ENCODE data around the gene CGB7. TPM values are rescaled to one million over a fixed set of nuclear protein-coding genes. Genes with fewer than 3 reads are reported as not detected.

Gene CGB7
- total RNA-seq, 2 donors from 2014 or later: 2.0 to 2.1 TPM

DNA sequence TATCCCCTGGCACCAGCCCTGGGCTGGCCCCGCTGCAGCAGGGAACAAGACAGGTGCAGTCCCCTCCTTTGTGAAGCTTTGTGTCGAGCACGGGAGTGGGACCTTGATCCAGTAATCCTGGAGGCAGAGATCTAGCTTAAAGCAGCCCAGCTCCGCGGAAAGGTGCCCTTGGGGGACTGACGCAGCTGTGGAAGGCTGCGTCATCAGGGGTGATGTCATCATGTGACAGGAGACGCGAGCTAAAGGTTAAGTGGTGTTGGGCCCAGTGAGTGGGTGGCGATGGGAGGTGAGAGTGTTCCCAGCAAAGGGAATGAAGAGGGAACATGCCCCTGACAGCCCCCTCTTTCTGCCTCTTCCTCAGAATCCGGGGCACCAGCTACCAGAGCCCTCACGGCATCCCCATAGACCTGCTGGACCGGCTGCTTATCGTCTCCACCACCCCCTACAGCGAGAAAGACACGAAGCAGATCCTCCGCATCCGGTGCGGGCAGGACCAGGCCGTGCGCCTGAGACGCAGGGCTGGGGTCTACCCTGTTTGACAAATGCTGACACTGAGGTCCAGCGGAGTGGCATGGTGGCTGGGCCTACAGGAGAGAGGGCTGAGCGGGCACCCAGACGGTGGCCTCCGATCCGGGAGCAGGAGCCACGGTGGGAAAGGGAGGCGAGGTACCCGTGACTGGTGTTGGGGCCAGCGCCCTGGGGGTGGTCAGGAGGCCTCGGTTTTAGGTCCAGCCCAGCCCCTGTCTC is 43.3 kb downstream of the CGB7 start:
- Histone ChIP-seq H3K4me1 (replicated peaks) (no peaks in the 10 kb centered on the region), H3K4me3 (no peak overlapping the region), H3K36me3 (no peaks in the 10 kb centered on the region), H3K9me3 (no peaks in the 10 kb centered on the region), H3K27me3 (replicated peaks; ENCODE audit: insufficient read depth) (no peaks in the 10 kb centered on the region), H3K27ac (no peak overlapping the region)
- WGBS: 93% methylated on average over 32 of the region's 32 CpGs
- DNase-seq (ENCODE audit: low spot score): no peak
- TF ChIP-seq POLR2AphosphoS5 (IDR thresholded peaks at IDR 0.05) (no peak), CTCF (IDR thresholded peaks at IDR 0.05) (no peak), POLR2A (IDR thresholded peaks at IDR 0.05) (no peak)
- intact Hi-C loops (cut with DNase I): no loop called here

DNA sequence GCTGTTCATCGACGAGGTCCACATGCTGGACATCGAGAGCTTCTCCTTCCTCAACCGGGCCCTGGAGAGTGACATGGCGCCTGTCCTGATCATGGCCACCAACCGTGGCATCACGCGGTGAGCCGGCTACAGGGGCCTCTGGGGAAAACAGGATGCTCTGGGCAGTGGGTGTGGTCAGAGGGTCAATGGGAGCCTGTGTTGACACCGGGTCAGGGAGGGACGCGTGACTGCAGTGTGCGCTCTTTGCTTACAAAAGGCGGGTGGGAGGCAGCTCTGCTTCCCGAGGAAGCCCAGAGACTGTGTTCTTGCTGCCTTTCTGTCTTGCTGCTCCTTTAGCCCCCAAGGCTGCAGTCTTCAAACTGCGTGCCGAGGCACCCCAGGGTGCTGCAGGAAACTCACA is 46.4 kb downstream of the CGB7 start:
- Histone ChIP-seq H3K4me1 (replicated peaks) (no peaks in the 10 kb centered on the region), H3K27me3 (replicated peaks; ENCODE audit: insufficient read depth) (no peaks in the 10 kb centered on the region), H3K36me3 (peaks cover 0 to under 1% of the 10 kb centered on the region in 2 donors), H3K4me3 (no peak overlapping the region), H3K9me3 (no peaks in the 10 kb centered on the region), H3K27ac (no peak overlapping the region)
- WGBS: 91% methylated on average over 17 of the region's 17 CpGs
- no peak for DNase-seq (ENCODE audit: low spot score)
- intact Hi-C loops (cut with DNase I): no loop called here
- TF ChIP-seq CTCF (IDR thresholded peaks at IDR 0.05): no peak
- TF ChIP-seq POLR2AphosphoS5 (IDR thresholded peaks at IDR 0.05): no peak
- TF ChIP-seq POLR2A (IDR thresholded peaks at IDR 0.05): no peak

- 89% methylated on average over 17 of the region's 18 CpGs for WGBS
- no peaks in the 10 kb centered on the region for H3K9me3 ChIP-seq
- TF ChIP-seq CTCF (IDR thresholded peaks at IDR 0.05) (no peak), POLR2A (IDR thresholded peaks at IDR 0.05) (no peak), POLR2AphosphoS5 (IDR thresholded peaks at IDR 0.05) (no peak)
- no peak overlapping the region for H3K27ac ChIP-seq
- no peak overlapping the region for H3K4me3 ChIP-seq
- no peak for DNase-seq (ENCODE audit: low spot score)
- H3K27me3 ChIP-seq (replicated peaks; ENCODE audit: insufficient read depth): no peaks in the 10 kb centered on the region
- intact Hi-C loops (cut with DNase I): no loop called here
- no peaks in the 10 kb centered on the region for H3K4me1 ChIP-seq (replicated peaks)
- peaks cover 0 to 4% of the 10 kb centered on the region in 2 donors for H3K36me3 ChIP-seq
Observed at GRCh38 chr19:49010453-49010852, 47.1 kb downstream of the CGB7 start.

DNA sequence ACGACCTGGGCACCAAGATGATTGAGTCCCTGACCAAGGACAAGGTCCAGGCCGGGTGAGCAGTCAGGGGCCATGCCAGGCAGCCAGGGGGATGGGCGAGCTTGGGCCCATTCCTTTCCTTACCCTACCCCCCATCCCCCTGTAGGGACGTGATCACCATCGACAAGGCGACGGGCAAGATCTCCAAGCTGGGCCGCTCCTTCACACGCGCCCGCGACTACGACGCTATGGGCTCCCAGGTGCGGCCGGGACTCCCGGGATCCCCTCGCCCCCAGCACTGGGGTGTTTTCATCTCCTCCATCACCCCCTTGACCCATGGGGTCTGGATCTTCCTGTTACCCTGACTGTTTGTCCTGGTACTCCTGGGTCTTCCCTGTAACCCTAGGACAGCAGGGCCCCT is 47.7 kb downstream of the CGB7 start:
- no peak for DNase-seq (ENCODE audit: low spot score)
- no peaks in the 10 kb centered on the region for H3K4me1 ChIP-seq (replicated peaks)
- no peak overlapping the region for H3K4me3 ChIP-seq
- H3K36me3 ChIP-seq: peaks cover 0 to 4% of the 10 kb centered on the region in 2 donors
- WGBS: 94% methylated on average over 18 of the region's 18 CpGs
- no peaks in the 10 kb centered on the region for H3K27me3 ChIP-seq (replicated peaks; ENCODE audit: insufficient read depth)
- intact Hi-C loops (cut with DNase I): no loop called here
- no peaks in the 10 kb centered on the region for H3K9me3 ChIP-seq
- no peak overlapping the region for H3K27ac ChIP-seq
- TF ChIP-seq POLR2A (IDR thresholded peaks at IDR 0.05) (no peak), CTCF (IDR thresholded peaks at IDR 0.05) (no peak), POLR2AphosphoS5 (IDR thresholded peaks at IDR 0.05) (no peak)

DNA sequence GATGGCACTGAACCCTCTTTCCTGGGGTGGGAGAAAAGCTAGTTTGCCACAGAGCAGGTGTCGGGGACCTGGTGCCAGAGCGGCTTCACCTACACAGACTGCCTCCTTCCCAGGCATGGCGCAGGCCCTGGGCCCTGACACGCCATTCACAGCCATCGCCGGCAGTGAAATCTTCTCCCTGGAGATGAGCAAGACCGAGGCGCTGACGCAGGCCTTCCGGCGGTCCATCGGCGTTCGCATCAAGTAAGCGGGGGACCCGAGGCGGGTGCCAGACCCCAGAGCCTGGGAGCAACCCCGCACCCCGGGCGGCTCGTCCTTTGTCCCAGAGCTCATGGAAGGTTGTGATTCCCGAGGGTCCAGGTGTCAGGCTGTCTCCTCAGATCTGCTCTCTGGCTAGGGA is 50.6 kb downstream of the CGB7 start:
- Histone ChIP-seq H3K27ac (no peak overlapping the region), H3K4me1 (replicated peaks) (no peaks in the 10 kb centered on the region), H3K27me3 (replicated peaks; ENCODE audit: insufficient read depth) (no peaks in the 10 kb centered on the region), H3K9me3 (no peaks in the 10 kb centered on the region), H3K4me3 (no peak overlapping the region), H3K36me3 (peaks cover 0 to 4% of the 10 kb centered on the region in 2 donors)
- intact Hi-C loops (cut with DNase I): no loop called here
- 96% methylated on average over 22 of the region's 22 CpGs for WGBS
- no peak for DNase-seq (ENCODE audit: low spot score)
- TF ChIP-seq POLR2A (IDR thresholded peaks at IDR 0.05) (no peak), POLR2AphosphoS5 (IDR thresholded peaks at IDR 0.05) (no peak), CTCF (IDR thresholded peaks at IDR 0.05) (no peak)

Data from prostate gland (tissue), 2 donors.